K562 (cell line): ENCODE results near the gene RASIP1. TPM values are rescaled to one million over a fixed set of nuclear protein-coding genes. Genes with fewer than 3 reads are reported as not detected.

Experiments used
- DMBX1 ChIP-seq: fragments of 250-450 bp; sonication (Bioruptor Pico); IDR thresholded peaks from 2 replicates; pipeline ENCODE4 v1.8.0; 2022; ENCODE audit warnings: inconsistent platforms, mild to moderate bottlenecking, moderate library complexity, borderline replicate concordance
- ESRRB ChIP-seq: fragments of 250-450 bp; sonication (Bioruptor Pico); IDR thresholded peaks from 2 replicates; pipeline ENCODE4 v1.5.0; 2020; ENCODE audit warnings: mild to moderate bottlenecking, moderate library complexity, borderline replicate concordance
- EZH2 ChIP-seq: IDR thresholded peaks from 2 replicates; pipeline ENCODE4 v1.6.1; 2012; ENCODE audit warnings: low read depth, mild to moderate bottlenecking, inconsistent platforms, low read length, borderline replicate concordance
- GABPB2 ChIP-seq: fragments of 250-450 bp; sonication (Bioruptor Pico); conservative IDR thresholded peaks from 2 replicates; pipeline ENCODE4 v1.5.1; 2021; ENCODE audit warnings: mild to moderate bottlenecking
- GATAD2B ChIP-seq: fragments of 450-650 bp; IDR thresholded peaks from 2 replicates; pipeline ENCODE4 v1.6.1; 2017; ENCODE audit warnings: mild to moderate bottlenecking, borderline replicate concordance
- HCFC1 ChIP-seq: IDR thresholded peaks from 2 replicates; pipeline ENCODE4 v1.6.1; 2012; ENCODE audit warnings: low read depth, low read length, improper control_type of control experiment
- NFRKB ChIP-seq: fragments of 450-650 bp; IDR thresholded peaks from 2 replicates; pipeline ENCODE4 v1.6.1; 2016; ENCODE audit warnings: low read depth
- SMARCB1 ChIP-seq: IDR thresholded peaks from 2 replicates; pipeline ENCODE4 v1.6.1; 2011; ENCODE audit warnings: improper control_type of control experiment, low read depth; ENCODE audit not compliant: insufficient read length
- XRCC3 ChIP-seq: fragments of 450-650 bp; IDR thresholded peaks from 2 replicates; pipeline ENCODE4 v1.6.1; 2017; ENCODE audit warnings: mild to moderate bottlenecking, moderate library complexity
- ZBTB40 ChIP-seq, 2 experiments: fragments of 450-650 bp in 1 of 2; sonication (generic) in 1 of 2; formaldehyde crosslinking in 1 of 2; IDR thresholded peaks; 2 replicates each; pipeline versions ENCODE4 v1.7.1 to v1.9.0; 2016 to 2022; ENCODE audit warnings: inconsistent platforms in 1 of 2, mild to moderate bottlenecking in 1 of 2, missing genetic modification reagents in 1 of 2
- polyA plus RNA-seq, 8 experiments: library from polyadenylated mRNA; depleted of rRNA in 4 of 8; stranded (reverse) in 5 of 8; unstranded in 3 of 8; fragments of >200 nt; fragmentation: Nextera tagmentation in 2 of 8; fragmentation: Illumina TruSeq in 1 of 8; extraction: Ambion mirVana in 2 of 8; extraction: Trizol in 1 of 8; gene quantifications; 2 replicates each; pipeline versions ENCODE4 v1.2.1 to v1.2.3, GENCODE V29; 2011 to 2014; ENCODE audit warnings: inconsistent platforms in 1 of 8, missing spikeins in 1 of 8
- total RNA-seq, 7 experiments: library from RNA; depleted of rRNA in 6 of 7; stranded (reverse); fragments of >200 nt in 6 of 7; fragmentation: Illumina TruSeq in 2 of 7; extraction: Trizol in 2 of 7; gene quantifications; 2 replicates each; pipeline versions ENCODE4 v1.2.1 to v1.2.3, GENCODE V29; 2011 to 2021; ENCODE audit warnings: low replicate concordance in 1 of 7
- TF ChIP-seq, protein P1 (sequence below), 2 experiments: fragments of 150-350 bp in 1 of 2; IDR thresholded peaks; 2 replicates each; pipeline ENCODE4 v1.6.1; 2012 to 2016; ENCODE audit warnings: low read depth in 2 of 2, low read length in 2 of 2, mild to moderate bottlenecking in 1 of 2, moderate library complexity in 1 of 2
- TF ChIP-seq, protein P2 (sequence below): fragments of 450-650 bp; IDR thresholded peaks from 2 replicates; pipeline ENCODE4 v1.6.1; 2016; ENCODE audit warnings: antibody characterized with exemption
- TF ChIP-seq, protein P3 (sequence below): sonication (generic); formaldehyde crosslinking; IDR thresholded peaks from 2 replicates; pipeline ENCODE4 v1.9.0; 2022; ENCODE audit warnings: mild to moderate bottlenecking, missing genetic modification reagents

The RASIP1 gene
- total and polyA plus RNA-seq, 9 of the 15 experiments (the other 6 are each of a cell fraction or from before 2014, with no cell fraction given): 0.20 to 4.7 (median 1.5) TPM

DNA sequence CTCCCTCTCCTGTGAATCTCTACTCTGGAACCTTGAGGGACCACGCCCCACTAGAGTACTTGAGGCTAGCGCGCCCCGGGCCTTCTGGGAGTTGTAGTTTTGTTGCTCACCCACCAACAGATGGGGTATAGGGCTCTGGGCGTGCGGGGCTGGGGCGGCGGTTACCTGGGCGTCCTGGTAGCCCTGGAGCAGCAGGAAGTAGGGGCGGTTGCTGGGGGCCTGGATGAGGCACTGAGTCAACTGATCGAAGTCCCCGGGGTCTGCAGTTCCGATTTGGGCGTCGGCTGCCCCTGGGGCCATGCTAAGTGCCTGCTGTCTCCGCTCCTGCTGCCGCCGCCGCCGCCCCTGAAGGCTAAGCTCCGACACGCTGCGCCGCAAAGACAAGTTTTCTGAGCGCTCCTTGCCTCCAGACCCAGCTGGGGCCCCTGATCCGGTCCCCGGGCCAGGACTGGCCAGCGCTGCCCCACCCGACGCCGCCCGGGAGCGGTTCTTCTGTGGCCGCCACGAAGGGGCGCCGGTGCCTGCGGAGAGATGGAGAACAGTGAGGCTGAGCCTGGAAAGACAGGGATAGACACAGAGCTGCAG is 5.3 kb downstream of the RASIP1 start (continued):
- TF ChIP-seq ZBTB40 (IDR thresholded peaks at IDR 0.05) (no peak), ZBTB40 (CRISPR knock-in tag; IDR thresholded peaks at IDR 0.05) (no peak), HCFC1 (peak; percentile 73), DMBX1 (CRISPR knock-in tag) (no peak), ESRRB (CRISPR knock-in tag) (no peak), NFRKB (no peak), XRCC3 (no peak), SMARCB1 (no peak), GABPB2 (no peak), GATAD2B (no peak), EZH2 (no peak)
- TF ChIP-seq, protein P1, sequence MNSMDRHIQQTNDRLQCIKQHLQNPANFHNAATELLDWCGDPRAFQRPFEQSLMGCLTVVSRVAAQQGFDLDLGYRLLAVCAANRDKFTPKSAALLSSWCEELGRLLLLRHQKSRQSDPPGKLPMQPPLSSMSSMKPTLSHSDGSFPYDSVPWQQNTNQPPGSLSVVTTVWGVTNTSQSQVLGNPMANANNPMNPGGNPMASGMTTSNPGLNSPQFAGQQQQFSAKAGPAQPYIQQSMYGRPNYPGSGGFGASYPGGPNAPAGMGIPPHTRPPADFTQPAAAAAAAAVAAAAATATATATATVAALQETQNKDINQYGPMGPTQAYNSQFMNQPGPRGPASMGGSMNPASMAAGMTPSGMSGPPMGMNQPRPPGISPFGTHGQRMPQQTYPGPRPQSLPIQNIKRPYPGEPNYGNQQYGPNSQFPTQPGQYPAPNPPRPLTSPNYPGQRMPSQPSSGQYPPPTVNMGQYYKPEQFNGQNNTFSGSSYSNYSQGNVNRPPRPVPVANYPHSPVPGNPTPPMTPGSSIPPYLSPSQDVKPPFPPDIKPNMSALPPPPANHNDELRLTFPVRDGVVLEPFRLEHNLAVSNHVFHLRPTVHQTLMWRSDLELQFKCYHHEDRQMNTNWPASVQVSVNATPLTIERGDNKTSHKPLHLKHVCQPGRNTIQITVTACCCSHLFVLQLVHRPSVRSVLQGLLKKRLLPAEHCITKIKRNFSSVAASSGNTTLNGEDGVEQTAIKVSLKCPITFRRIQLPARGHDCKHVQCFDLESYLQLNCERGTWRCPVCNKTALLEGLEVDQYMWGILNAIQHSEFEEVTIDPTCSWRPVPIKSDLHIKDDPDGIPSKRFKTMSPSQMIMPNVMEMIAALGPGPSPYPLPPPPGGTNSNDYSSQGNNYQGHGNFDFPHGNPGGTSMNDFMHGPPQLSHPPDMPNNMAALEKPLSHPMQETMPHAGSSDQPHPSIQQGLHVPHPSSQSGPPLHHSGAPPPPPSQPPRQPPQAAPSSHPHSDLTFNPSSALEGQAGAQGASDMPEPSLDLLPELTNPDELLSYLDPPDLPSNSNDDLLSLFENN (IDR thresholded peaks at IDR 0.05; ENCODE audit: low read depth in 2 of 2, low read length in 2 of 2): no peak
- TF ChIP-seq, protein P2, sequence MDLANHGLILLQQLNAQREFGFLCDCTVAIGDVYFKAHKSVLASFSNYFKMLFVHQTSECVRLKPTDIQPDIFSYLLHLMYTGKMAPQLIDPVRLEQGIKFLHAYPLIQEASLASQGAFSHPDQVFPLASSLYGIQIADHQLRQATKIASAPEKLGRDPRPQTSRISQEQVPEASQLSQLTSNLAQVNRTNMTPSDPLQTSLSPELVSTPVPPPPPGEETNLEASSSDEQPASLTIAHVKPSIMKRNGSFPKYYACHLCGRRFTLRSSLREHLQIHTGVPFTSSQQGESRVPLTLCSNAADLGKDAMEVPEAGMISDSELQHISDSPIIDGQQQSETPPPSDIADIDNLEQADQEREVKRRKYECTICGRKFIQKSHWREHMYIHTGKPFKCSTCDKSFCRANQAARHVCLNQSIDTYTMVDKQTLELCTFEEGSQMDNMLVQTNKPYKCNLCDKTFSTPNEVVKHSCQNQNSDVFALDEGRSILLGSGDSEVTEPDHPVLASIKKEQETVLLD: no peak
- TF ChIP-seq, protein P3, sequence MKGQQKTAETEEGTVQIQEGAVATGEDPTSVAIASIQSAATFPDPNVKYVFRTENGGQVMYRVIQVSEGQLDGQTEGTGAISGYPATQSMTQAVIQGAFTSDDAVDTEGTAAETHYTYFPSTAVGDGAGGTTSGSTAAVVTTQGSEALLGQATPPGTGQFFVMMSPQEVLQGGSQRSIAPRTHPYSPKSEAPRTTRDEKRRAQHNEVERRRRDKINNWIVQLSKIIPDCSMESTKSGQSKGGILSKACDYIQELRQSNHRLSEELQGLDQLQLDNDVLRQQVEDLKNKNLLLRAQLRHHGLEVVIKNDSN (CRISPR knock-in tag): no peak
